Loucy (cell line): ENCODE measurements around the gene NFATC2IP.
A peak's percentile ranks its signal among the peaks of the same experiment; 100 is the strongest.
"Not testable (repeated sequence)": the region's sequence is repeated elsewhere in the genome, so short reads cannot be mapped to it uniquely, and the experiment has no call there.

Experiments
- H2AFZ ChIP-seq: fragments of 200-600 bp; sonication (generic); 2 replicates; pipeline ENCODE4 v1.6.0; 2016; ENCODE audit warnings: antibody characterized with exemption, mild to moderate bottlenecking, low read length, moderate library complexity
- H3F3A ChIP-seq: fragments of 200-600 bp; 2 replicates; pipeline ENCODE4 v1.6.0; 2016; ENCODE audit warnings: antibody characterized with exemption, low read depth, mild to moderate bottlenecking
- H3K27me3 ChIP-seq: fragments of 200-600 bp; sonication (generic); 2 replicates; pipeline ENCODE4 v1.6.1; 2014; ENCODE audit warnings: low read length, mild to moderate bottlenecking; ENCODE audit not compliant: insufficient read depth, poor library complexity, severe bottlenecking
- H3K36me3 ChIP-seq: fragments of 200-600 bp; sonication (generic); 2 replicates; pipeline ENCODE4 v1.6.1; 2016; ENCODE audit warnings: low read length; ENCODE audit not compliant: insufficient read depth
- H3K4me1 ChIP-seq: fragments of 200-600 bp; sonication (generic); 2 replicates; pipeline ENCODE4 v1.5.1; 2014; ENCODE audit warnings: low read length, mild to moderate bottlenecking; ENCODE audit not compliant: insufficient read depth, poor library complexity, severe bottlenecking
- H3K4me2 ChIP-seq: fragments of 200-600 bp; sonication (generic); 2 replicates; pipeline ENCODE4 v1.6.0; 2014; ENCODE audit warnings: antibody characterized with exemption, low read length, low read depth, mild to moderate bottlenecking; ENCODE audit not compliant: poor library complexity, severe bottlenecking
- H3K4me3 ChIP-seq: fragments of 200-600 bp; sonication (generic); 2 replicates; pipeline ENCODE4 v1.5.1; 2014; ENCODE audit warnings: low read length, mild to moderate bottlenecking, mixed read lengths; ENCODE audit not compliant: poor library complexity, severe bottlenecking
- H3K79me2 ChIP-seq: fragments of 200-600 bp; sonication (generic); 2 replicates; pipeline ENCODE4 v1.6.1; 2014; ENCODE audit warnings: low read length; ENCODE audit not compliant: insufficient read depth
- H3K9ac ChIP-seq: fragments of 200-600 bp; sonication (generic); 2 replicates; pipeline ENCODE4 v1.6.0; 2014; ENCODE audit warnings: mild to moderate bottlenecking, low read depth, low read length, moderate library complexity; ENCODE audit not compliant: poor library complexity, severe bottlenecking
- H3K9me2 ChIP-seq: fragments of 200-600 bp; sonication (generic); replicated peaks from 2 replicates; pipeline ENCODE4 v1.6.1; 2016; ENCODE audit warnings: low read depth, low read length, mixed read lengths
- H3K9me3 ChIP-seq: fragments of 200-600 bp; sonication (generic); 2 replicates; pipeline ENCODE4 v1.6.1; 2014; ENCODE audit warnings: mild to moderate bottlenecking, antibody characterized with exemption, low read length, low read depth; ENCODE audit not compliant: insufficient read depth
- H4K20me1 ChIP-seq: fragments of 200-600 bp; sonication (generic); 2 replicates; pipeline ENCODE4 v1.6.0; 2014; ENCODE audit warnings: antibody characterized with exemption, low read length, mild to moderate bottlenecking; ENCODE audit not compliant: insufficient read depth, poor library complexity, severe bottlenecking
- CTCF ChIP-seq: fragments of 200-600 bp; sonication (generic); conservative IDR thresholded peaks from 2 replicates; pipeline ENCODE4 v1.5.1; 2014; ENCODE audit warnings: mild to moderate bottlenecking, antibody characterized with exemption, low read length
- EZH2phosphoT487 ChIP-seq: fragments of 200-600 bp; IDR thresholded peaks from 2 replicates; pipeline ENCODE4 v1.6.1; 2018; ENCODE audit warnings: antibody characterized with exemption, mild to moderate bottlenecking, moderate library complexity, borderline replicate concordance

Gene NFATC2IP

GRCh38 chr16:28925386-28926228 is 25.1 kb upstream of the NFATC2IP start:
- H3K9ac ChIP-seq = peak overlapping the region; percentile 96
- peaks cover 9% of the 10 kb centered on the region for H4K20me1 ChIP-seq
- no peaks in the 10 kb centered on the region for H3K27me3 ChIP-seq
- H3F3A ChIP-seq = peaks cover 9% of the 10 kb centered on the region; the same call in 1 of the 2 replicates
- no peaks in the 10 kb centered on the region for H3K9me3 ChIP-seq
- H3K4me1 ChIP-seq = peaks cover 22% of the 10 kb centered on the region
- no peaks in the 10 kb centered on the region for H3K9me2 ChIP-seq
- no peak for TF ChIP-seq CTCF
- no peak for TF ChIP-seq EZH2phosphoT487
- peak overlapping the region; percentile 96 for H2AFZ ChIP-seq
- peak overlapping the region; percentile 89 for H3K4me2 ChIP-seq
- H3K4me3 ChIP-seq = peak overlapping the region; percentile 79
- H3K36me3 ChIP-seq = no peaks in the 10 kb centered on the region
- H3K79me2 ChIP-seq = peaks cover 7% of the 10 kb centered on the region; the same call in 1 of the 2 replicates

GRCh38 chr16:28926284-28926683 is 24.5 kb upstream of the NFATC2IP start:
- H2AFZ ChIP-seq, H3K9me2 ChIP-seq, H4K20me1 ChIP-seq, H3K36me3 ChIP-seq, H3K27me3 ChIP-seq, H3K9me3 ChIP-seq, H3K79me2 ChIP-seq: not testable (repeated sequence)
- Histone ChIP-seq H3K4me1 (peaks cover 29% of the 10 kb centered on the region), H3K4me2 (peak overlapping the region; percentile 89), H3F3A (peaks cover 15% of the 10 kb centered on the region; the same call in 1 of the 2 replicates), H3K4me3 (peak overlapping the region; percentile 79), H3K9ac (peak overlapping the region; percentile 96)

GRCh38 chr16:28927815-28928214 is 22.9 kb upstream of the NFATC2IP start:
- H3K9me3 ChIP-seq = no peaks in the 10 kb centered on the region
- peaks cover 44% of the 10 kb centered on the region for H3K4me1 ChIP-seq
- peaks cover 15% of the 10 kb centered on the region; the same call in 1 of the 2 replicates for H3F3A ChIP-seq
- no peak overlapping the region for H3K9ac ChIP-seq
- peaks cover 9% of the 10 kb centered on the region for H4K20me1 ChIP-seq
- no peaks in the 10 kb centered on the region for H3K36me3 ChIP-seq
- H3K27me3 ChIP-seq = no peaks in the 10 kb centered on the region
- H2AFZ ChIP-seq = peak overlapping the region; percentile 50; the same call in 1 of the 2 replicates
- no peaks in the 10 kb centered on the region for H3K9me2 ChIP-seq
- no peak for TF ChIP-seq CTCF
- no peak for TF ChIP-seq EZH2phosphoT487
- H3K79me2 ChIP-seq = peaks cover 7% of the 10 kb centered on the region; the same call in 1 of the 2 replicates
- no peak overlapping the region for H3K4me3 ChIP-seq
- H3K4me2 ChIP-seq = no peak overlapping the region

GRCh38 chr16:28930203-28930602 is 20.5 kb upstream of the NFATC2IP start:
- no peak for TF ChIP-seq EZH2phosphoT487
- TF ChIP-seq CTCF = no peak
- Histone ChIP-seq H3F3A (peaks cover 13% of the 10 kb centered on the region; the same call in 1 of the 2 replicates), H3K4me2 (peak overlapping the region; percentile 66)

More at GRCh38 chr16:28930203-28930602, 20.5 kb upstream of the NFATC2IP start:
- H3K9me3 ChIP-seq = no peaks in the 10 kb centered on the region
- peaks cover 33% of the 10 kb centered on the region for H3K4me1 ChIP-seq
- no peaks in the 10 kb centered on the region for H4K20me1 ChIP-seq
- H3K79me2 ChIP-seq = no peaks in the 10 kb centered on the region
- no peaks in the 10 kb centered on the region for H3K36me3 ChIP-seq
- peak overlapping the region; percentile 26; the same call in 1 of the 2 replicates for H2AFZ ChIP-seq
- H3K4me3 ChIP-seq = peak overlapping the region; percentile 26
- H3K27me3 ChIP-seq = no peaks in the 10 kb centered on the region
- H3K9ac ChIP-seq = peak overlapping the region; percentile 70
- H3K9me2 ChIP-seq = no peaks in the 10 kb centered on the region
